NCI-H187 (cell line): ENCODE data around the gene ELK4.

Experiments
- DNase-seq, 2 experiments: peaks; one replicate each; lab custom pipeline; 2025; lab: John Stamatoyannopoulos, UW

ELK4 gene

DNA sequence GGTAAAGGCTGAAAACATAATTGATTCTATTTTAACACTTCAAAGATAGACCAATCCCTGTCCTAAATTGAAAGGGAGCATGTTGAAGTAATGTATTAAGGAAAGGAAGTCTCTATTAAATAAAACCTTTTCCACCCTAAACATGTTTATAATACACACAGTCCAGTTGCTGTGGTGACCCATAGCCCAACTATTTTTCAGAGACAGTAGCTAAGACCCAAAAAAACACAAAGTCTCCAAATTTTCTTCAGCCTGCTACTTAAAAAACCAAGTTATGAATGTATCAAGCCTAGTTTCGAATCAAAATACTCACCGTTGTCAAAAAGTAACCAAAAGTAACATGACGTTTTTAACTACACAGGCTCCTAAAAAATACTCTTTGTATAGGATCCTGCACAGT, 1.6 kb downstream of the ELK4 start:
- DNase-seq: no peak

GRCh38 chr1:205629751-205630150, 2.1 kb downstream of the ELK4 start:
- no peak for DNase-seq

GRCh38 chr1:205627956-205628355, 3.9 kb downstream of the ELK4 start:
- DNase-seq: no peak

DNA sequence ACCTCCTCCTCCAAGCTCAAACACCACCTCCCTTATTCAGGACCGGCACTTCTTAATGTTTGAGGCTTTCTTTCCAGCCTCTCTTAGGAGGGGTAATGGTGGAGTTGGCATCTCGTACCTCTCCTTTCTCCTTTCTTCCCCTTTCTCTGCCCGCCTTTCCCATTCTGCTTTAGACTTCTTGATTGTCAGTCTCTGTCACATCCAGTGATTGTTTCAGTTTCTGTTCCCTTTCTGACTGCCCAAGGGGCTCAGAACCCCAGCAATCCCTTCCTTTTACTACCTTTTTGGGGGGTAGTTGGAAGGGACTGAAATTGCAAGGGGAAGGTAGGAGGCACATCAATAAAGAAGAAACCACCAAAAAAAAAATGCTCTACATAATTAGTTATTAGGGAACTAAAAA, 5.6 kb downstream of the ELK4 start:
- no peak for DNase-seq

DNA sequence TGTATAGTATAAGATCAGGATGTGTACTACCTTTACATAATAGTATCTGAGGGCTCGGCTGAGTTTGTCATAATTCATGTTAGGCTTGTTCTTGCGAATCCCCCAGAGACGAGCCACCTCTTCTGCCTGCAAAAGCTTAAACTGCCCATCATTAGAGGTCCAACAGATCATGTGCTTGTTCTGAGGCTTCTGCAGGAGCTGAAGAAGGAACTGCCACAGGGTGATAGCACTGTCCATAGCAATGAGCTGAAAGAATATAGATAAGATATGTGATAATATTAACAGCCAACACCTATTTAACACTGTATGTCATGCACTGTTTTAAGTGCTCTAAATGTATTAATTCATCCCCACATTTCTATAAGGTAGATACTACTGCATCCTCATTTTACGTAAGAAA, 8.2 kb downstream of the ELK4 start:
- DNase-seq: no peak

GRCh38 chr1:205620269-205620668, 11.5 kb downstream of the ELK4 start:
- no peak for DNase-seq

DNA sequence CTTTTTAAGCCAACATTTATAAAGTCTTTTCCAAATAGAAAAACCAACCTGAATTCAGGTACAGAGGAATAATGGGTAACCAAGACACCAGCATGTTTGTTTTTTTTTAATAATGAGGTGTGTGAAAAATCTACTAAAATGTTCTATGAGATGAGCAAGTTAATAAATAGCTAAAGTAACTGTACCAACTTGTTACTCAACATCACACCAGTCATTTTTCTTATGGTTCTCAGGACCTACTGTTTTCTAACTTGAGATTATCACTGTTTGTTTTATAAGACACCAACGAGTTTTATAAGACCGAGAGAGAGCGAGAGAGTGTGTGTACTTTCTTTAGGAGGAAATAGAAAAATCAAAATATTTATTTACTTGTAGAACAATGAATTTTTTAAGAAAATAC, 12.4 kb downstream of the ELK4 start:
- no peak for DNase-seq

- no peak for DNase-seq
Measured at GRCh38 chr1:205616563-205617293, 15.1 kb downstream of the ELK4 start.

DNA sequence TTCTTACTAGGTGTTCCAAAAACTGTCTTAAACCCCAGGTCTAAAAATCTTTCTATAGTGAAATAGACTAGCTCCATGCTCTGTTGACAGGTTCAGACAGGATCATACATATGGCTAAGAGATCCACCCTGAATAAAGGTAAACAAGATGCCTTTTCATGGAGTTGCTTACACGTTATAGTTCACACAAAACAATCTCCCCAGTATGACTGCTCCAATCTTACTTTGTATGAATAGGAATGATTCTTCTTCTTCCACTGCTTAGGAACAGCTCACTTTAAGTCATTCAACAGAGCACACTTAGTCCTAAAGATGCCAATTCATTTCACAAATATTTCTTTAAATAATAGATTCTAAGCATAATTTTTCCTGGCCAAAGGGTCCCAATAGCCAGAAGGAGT, 16.0 kb downstream of the ELK4 start:
- no peak for DNase-seq

- DNase-seq: no peak
Measured at GRCh38 chr1:205613854-205614412, 17.9 kb downstream of the ELK4 start.

GRCh38 chr1:205612556-205612955, 19.3 kb downstream of the ELK4 start:
- no peak for DNase-seq

- no peak for DNase-seq
Measured at GRCh38 chr1:205612104-205612503, 19.7 kb downstream of the ELK4 start.

GRCh38 chr1:205610901-205611466, 20.8 kb downstream of the ELK4 start:
- no peak for DNase-seq

GRCh38 chr1:205610036-205610435, 21.8 kb downstream of the ELK4 start:
- no peak for DNase-seq

GRCh38 chr1:205604825-205605505, 26.8 kb downstream of the ELK4 start:
- DNase-seq: no peak

DNA sequence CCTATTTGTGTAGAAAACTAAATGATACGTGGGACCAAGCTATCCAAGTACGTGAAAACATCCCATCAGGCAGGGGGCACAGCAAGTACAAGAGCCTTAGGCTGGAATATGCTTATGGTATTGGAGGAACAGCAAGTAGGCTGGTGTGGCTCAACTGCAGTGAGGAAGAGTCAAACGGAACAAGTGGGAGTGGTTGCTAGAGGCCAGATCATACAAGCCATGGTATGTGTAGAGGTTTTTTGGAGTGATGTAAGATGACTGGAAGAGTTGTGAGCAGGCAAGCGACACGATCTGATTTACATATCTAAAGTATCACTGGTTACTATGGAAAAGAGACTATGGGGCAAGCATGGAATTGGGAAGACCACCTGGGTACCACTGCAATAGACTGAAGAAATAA, 27.8 kb downstream of the ELK4 start:
- no peak for DNase-seq

- DNase-seq: no peak
Measured at GRCh38 chr1:205601205-205601604, 30.6 kb downstream of the ELK4 start.

GRCh38 chr1:205600085-205600484, 31.7 kb downstream of the ELK4 start:
- DNase-seq: no peak

- DNase-seq: no peak
Measured at GRCh38 chr1:205599669-205600042, 32.2 kb downstream of the ELK4 start.

- DNase-seq: no peak
Measured at GRCh38 chr1:205598841-205599668, 32.8 kb downstream of the ELK4 start.

DNA sequence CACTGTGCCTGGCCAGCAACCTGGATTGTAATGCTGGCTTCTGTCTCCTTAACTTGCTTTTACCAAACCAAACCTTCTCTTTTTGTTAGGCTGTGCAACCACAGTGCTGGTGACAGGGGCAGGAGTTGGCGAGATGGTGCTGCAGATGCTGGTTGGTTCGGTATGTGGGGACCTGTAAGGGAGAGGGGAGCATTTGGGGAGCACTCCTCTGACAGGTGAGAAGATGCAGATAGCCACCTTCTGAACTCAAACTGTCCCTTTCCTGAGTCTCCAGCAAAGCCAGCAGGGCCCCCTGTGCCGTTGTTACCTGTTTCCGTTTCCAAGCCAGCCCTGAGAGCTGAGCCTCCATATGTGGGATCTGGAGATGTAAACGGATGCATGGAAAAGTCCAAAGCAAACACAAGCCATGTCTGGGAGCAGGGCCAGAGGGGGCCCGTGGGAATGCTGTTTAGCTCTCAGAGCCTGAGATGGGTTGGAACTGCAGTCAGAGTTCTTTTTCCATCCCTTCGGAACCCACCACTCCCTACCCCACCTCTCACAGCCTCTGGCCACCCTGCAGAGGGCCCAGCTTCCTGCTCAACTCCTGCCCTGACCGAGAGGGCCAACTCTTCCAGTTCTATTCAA, 34.0 kb downstream of the ELK4 start:
- DNase-seq: no peak

GRCh38 chr1:205596876-205597275, 34.9 kb downstream of the ELK4 start:
- DNase-seq: no peak
